ACHN (cell line): ENCODE data around the gene KDM4C.
A peak's percentile ranks its signal among the peaks of the same experiment; 100 is the strongest.

ENCODE experiments used
- DNase-seq: peaks from one replicate; pipeline ENCODE4 v3.0.0-alpha.2; 2015
- in situ Hi-C: cut with HindIII; loops from 2 replicates; pipeline ENCODE4 v1.10.0; 2017; ENCODE audit warnings: low sequenced_read_pairs, low pct_ligation_motif_present, low pct_unique_long_range_greater_than_20kb

The KDM4C gene

GRCh38 chr9:7150153-7150890 lies 392.5 kb downstream of the KDM4C start:
- in situ Hi-C loops = no loop called here
- DNase-seq = no peak

- in situ Hi-C loops = no loop called here
- DNase-seq = no peak
Observed at GRCh38 chr9:7153134-7153533, 395.4 kb downstream of the KDM4C start.

DNA sequence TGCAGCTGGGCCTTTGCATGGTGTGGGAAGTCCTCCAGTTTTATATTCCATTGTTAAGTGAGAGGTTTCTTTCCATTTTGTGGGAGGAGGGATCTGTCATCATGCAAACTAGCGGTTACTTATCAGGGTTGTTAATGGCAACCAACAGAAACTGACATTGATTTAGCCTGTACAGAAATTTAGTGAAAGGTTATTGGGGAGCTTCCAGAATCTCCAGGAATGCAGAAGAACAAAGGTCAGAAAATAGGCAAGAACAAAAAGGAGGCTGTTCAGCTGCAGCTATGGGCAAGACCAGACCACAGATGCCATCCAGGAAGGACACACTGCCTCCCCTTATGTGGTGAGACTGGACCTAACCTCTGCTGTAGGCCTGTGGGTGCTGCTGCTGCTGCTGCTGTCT lies 395.8 kb downstream of the KDM4C start:
- no peak for DNase-seq
- in situ Hi-C loops = no loop called here

DNA sequence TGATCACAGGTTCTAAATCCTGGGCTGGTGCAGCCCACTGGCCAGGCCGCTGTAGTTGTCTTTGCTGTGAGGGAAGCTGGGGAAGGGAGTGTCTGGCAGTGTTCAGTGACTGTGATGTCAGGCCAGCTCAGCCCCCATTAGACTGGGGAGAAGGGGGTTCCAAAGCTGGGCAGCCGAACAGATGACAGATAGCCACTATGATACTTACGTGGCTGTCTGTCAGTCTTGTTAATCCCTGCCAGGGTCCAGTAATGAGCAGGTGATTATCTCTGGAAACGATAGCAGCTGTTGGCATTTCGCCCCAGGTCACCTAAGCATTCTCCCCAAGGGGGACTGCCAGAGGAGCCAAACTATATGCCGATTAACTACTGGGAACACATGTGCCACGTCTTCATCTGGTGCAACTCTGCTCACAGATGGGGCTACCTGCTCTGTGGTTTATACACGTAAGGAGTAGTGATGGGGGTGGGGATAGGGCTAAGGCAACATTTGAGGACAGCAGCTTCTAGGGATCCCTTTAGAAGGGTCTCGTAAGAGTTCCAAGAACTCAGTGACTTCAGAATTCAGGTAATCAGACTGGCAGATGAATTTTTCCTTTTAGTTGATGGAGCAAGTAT lies 396.3 kb downstream of the KDM4C start:
- in situ Hi-C loops = no loop called here
- no peak for DNase-seq

DNA sequence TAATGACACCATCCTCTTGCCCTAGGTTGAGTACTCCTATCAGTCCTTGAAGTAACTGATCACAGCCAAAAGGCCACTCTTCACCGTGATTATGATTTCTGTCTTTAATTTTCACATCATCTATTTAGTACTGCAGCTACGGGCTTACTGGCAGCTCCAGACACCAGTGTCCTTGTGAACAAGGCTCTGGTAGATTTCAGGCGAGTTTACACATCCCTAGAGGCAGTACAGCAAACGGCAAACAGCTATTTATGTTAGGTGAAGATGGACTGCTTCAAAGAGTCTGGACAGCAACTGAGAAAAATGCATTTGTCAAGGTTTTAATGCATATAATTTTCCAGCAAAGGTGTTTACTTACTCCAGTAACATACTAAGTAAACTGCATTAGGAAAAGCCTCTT lies 396.9 kb downstream of the KDM4C start:
- no peak for DNase-seq
- in situ Hi-C loops = no loop called here

DNA sequence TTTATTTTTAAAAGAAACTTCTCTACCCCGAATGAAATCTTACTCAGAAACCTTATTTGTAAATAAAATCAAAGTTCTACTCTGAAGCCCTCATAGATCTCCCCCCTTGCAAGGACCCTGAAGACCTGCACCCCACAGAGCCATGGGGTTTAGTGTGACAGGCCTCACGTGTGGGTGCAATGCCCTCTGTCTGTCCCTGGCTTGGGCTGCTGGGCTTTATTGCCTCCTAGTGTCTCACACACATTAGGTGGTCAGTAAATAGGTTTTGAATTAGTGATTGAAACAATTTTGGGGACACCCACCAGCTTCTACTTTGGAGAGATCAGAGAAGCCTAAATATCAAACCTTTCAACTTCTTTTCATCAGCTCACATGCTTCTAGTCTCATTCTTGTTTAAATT lies 403.7 kb downstream of the KDM4C start:
- DNase-seq = no peak

DNA sequence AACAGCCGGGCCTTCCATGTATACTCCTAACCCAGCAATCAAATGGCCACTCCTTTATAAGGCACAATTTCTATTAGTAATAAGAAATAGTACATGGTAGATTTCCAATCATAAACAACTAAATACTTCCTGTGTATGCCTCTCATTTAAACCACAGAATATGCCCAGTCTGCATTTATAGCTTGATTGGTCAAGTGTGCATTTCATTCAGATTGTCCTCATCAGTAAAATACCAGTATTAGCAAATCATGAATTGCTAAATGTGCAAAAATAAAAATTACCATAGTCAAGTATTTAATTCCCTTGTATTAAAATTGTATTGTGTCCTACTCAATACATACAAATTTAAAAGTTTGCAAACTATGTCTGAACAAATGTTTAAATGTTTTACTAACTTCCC lies 406.2 kb downstream of the KDM4C start:
- DNase-seq = no peak
- in situ Hi-C loops = no loop called here

More for the DNA sequence above, 403.7 kb downstream of the KDM4C start:
- in situ Hi-C loops = no loop called here

GRCh38 chr9:7164440-7165330 lies 406.9 kb downstream of the KDM4C start:
- in situ Hi-C loops = no loop called here
- no peak for DNase-seq

DNA sequence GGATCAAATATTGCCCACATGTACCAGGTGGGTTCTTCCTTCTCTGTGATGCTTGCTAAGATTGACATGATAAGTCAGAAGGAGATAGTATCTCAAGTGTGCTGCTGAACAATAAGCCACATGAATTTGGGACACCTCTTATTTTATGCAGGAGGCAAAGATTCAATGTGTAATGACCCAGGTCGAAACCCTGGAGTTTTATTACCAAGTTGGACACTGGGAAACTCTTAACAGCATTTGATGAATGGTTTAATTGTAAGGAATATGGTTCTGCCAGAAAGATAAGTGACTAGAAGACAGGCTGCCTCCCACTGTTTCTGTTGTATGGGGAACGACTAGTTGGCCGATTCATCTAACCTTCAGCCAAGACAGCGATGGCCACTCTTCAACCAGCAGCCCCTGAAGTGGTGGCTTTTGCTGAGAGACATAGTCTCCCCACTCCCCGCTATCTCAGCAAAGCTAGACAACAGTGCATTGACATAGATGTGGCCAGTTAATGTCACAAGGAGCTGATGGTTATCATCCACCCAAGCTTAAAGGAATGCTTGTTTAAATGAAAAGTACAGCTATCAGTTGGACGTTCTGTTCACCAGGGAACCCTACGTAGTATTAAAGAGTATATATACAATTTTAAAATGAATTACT lies 407.7 kb downstream of the KDM4C start:
- in situ Hi-C loops = no loop called here
- no peak for DNase-seq

DNA sequence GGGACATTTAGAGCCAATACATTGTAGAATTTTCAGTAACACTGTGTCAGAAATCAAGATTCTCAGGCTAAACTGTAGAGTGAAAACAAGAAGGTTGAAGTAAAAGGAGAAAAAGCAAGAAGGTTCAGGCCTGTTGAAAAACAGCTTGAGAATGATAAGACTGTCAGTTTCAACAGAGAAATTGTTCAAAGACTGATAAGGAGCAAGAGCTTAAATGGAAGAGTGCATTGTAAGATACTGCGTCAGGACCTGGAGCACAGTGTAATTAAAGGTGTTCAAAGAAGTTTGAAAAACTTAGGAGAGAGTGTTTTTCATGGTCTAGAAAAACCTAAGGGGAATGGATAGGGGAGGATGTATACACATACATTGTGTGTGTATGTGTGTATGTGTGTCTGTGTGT lies 408.3 kb downstream of the KDM4C start:
- in situ Hi-C loops = no loop called here
- no peak for DNase-seq

GRCh38 chr9:7169717-7170389 lies 412.1 kb downstream of the KDM4C start:
- no peak for DNase-seq
- in situ Hi-C loops = no loop called here

DNA sequence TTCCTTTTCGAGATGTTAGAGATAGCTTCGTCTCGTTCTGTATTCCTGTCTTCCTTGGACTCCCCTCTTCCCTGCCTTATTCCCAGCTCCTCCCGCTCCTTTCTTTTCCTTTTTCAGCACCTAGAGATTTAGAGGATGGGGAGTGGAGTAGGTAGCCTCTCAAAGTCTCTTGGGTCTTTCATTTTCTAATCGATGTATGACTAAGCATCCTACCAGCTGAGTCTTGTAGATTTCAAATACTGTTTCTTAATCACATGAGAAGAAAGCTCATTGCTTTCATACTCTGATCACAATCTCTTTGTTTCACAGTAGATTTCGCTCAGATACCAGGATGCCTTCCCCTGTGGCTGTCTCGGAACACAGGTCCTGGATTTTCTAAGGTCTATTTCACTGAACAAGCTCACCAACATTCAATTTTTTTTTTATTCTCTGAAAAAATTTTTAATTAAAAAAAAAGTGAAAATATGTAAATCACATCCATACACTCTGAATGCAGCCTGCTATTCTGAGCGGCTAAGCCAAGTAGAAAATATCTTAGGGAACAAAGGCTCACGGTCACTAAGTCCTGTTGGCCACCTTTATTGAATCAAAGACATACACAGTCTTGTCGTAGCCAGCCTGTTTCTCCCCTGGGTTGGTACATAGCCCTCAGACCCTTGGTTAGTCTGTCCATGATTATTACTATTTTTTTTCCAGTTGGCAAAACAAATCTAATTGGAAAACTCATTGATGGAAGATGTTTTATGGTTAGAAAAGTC lies 413.8 kb downstream of the KDM4C start:
- DNase-seq = no peak
- in situ Hi-C loops = no loop called here

GRCh38 chr9:7172154-7173115 lies 414.7 kb downstream of the KDM4C start:
- in situ Hi-C loops = no loop called here
- no peak for DNase-seq

DNA sequence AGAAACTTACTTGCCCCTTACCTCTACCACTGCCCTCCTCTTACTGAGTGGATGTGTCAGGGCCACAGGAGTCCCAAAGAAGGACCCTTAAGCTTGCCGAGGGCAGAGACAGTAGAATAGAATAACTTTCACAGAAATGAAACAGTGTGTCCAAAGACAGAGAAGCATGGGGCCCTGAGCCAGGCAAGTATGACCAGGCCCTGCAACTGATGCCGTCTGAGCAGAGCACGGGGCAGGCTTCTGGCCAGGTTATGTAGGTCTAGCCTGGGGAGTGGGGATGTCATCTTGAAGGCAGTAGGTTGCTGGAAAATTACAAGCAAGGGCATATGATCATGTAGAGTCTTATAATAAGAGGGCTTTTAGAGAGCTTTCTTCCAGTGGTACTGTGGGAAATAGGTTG lies 415.4 kb downstream of the KDM4C start:
- in situ Hi-C loops = no loop called here
- no peak for DNase-seq

DNA sequence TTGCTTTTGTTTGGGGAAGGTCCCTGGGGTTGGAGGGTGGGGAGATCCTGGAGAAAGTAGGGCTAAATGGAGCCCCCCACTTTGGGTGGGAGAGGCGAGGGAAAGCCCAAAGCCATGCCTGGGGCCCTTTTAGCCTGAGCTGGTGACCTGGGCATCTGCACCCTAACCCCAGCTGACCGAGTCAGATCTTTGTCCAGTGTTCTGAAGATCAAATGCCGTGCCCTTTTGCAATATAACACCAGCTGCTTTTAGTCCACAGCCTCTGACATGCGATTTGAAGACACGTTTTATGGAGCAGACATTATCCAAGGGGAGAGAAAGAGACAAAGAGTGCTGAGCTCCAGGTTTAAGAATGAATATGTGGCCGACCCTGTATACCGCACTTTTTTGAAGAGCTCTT lies 416.5 kb downstream of the KDM4C start:
- in situ Hi-C loops = no loop called here
- no peak for DNase-seq

- in situ Hi-C loops = no loop called here
- peak; percentile 3 for DNase-seq
Observed at GRCh38 chr9:7174884-7175283, 417.1 kb downstream of the KDM4C start.

- in situ Hi-C loops = no loop called here
- no peak for DNase-seq
Observed at GRCh38 chr9:7176561-7176960, 418.8 kb downstream of the KDM4C start.
